CD4-positive, alpha-beta T cell treated with Interleukin-1 beta for 1 hour (primary cell): ENCODE measurements around the gene PRR16.
"Not testable (repeated sequence)": the region's sequence is repeated elsewhere in the genome, so short reads cannot be mapped to it uniquely, and the experiment has no call there.

Experiments
- DNase-seq, 2 donors: peaks; one replicate each; pipeline ENCODE4 v3.0.0-alpha.2; 2020 to 2022

The PRR16 gene

DNA sequence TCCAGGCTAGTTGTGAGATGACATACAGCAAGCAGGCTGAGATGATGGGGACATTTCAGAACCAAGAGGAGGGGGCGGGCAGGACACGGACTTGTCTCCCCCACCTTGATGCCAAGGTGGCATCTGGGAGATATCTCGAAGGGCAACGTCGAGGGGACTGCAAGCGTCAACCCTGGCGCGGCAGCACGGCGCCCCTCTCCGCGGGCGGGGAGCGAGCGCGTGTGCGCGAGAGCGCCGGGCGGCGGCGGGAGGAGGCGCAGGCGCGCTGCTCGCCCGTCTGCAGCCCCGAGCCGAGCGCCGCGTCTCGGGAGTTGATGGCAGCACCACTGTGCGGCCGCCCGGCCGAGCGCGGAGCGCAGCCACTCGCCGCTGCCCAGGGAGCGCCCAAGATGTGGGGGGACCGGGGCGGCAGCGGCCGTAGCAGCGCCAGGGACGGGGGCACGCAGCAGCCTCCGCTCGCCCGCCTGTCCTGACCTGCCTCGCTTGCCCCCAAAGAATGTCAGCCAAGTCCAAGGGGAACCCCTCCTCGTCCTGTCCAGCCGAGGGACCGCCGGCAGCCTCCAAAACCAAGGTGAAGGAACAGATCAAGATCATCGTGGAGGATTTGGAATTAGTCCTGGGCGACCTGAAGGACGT lies at the start of gene PRR16:
PRR16 (plus strand) TSS at position 310 of the 636 bp plus-strand sequence.
- DNase-seq: peak in 1 of 2 donors; percentile 28

DNA sequence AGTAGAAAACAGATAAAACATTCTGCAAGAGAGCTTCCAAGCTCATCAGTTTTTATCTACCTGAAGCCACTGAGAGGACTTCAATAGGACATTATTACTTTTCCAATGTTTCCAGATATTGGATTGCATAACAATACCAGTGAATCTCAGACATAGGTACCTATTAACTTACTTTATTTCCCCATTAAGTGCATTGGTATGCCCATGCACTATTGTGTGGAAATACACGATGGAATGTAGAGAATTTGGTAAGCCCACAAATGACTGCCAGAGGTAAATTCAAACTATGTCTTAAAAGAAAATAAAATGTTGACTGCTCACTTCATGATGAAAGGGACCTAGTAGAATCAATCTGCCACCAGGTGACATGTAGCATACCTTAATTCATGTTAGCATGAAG lies 48.1 kb upstream of the PRR16 start:
- DNase-seq: no peak

GRCh38 chr5:120419127-120419526 lies 45.0 kb upstream of the PRR16 start:
- DNase-seq: no peak

DNA sequence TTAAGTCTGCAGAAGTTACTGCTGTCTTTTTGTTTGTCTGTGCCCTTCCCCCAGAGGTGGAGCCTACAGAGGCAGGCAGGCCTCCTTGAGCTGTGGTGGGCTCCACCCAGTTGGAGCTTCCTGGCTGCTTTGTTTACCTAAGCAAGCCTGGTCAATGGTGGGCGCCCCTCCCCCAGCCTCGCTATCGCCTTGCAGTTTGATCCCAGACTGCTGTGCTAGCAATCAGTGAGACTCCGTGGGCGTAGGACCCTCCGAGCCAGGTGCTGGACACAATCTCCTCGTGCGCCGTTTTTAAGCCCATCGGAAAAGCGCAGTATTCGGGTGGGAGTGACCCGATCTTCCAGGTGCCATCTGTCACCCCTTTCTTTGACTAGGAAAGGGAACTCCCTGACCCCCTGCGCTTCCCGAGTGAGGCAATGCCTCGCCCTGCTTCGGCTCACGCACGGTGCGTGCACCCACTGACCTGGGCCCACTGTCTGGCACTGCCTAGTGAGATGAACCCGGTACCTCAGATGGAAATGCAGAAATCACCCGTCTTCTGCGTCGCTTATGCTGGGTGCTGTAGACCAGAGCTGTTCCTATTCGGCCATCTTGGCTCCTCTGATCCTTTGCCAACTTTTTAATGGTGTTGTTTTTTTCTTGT lies 37.3 kb upstream of the PRR16 start:
- not testable (repeated sequence) for DNase-seq

- no peak for DNase-seq
Observed at GRCh38 chr5:120430572-120430971, 33.5 kb upstream of the PRR16 start.

- no peak for DNase-seq
Observed at GRCh38 chr5:120432861-120433260, 31.2 kb upstream of the PRR16 start.

DNA sequence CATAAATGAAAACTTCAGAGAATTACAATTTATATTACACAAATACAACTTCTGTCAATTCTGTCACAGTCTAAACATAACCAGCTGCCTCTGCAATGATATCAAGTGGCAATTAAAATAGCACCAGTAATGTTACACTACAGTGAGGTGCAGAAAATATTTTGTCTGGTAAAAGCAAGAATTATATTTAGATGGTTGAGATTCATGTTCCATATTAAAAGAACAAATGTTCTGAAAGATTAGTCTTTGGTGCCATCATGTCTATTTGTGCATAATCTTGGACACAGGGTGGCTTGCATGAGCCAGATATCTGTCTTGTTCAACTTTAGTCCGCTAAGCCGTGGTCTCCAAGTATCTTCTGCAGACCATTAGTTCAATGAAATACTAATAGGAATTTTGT lies 29.0 kb upstream of the PRR16 start:
- DNase-seq: no peak

GRCh38 chr5:120436996-120437395 lies 27.1 kb upstream of the PRR16 start:
- no peak for DNase-seq

DNA sequence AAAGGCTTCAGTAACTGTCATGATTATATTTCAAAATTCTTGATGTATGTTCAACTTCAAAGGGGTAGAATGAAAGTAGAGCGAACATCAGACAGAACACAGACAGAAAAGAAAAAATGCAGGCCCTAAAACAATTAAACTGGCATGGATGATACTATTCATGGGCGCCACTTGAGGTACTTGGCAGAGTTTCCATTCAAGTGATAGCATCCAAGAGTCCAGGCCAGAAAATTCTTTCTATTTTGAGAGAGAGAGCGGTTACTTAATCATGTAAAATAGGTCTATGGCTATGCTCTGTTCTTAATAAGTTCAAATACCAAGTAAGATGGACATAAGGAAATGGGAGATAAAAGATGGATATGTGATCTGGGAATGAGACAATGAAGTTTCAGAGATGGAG lies 21.4 kb upstream of the PRR16 start:
- DNase-seq: no peak

DNA sequence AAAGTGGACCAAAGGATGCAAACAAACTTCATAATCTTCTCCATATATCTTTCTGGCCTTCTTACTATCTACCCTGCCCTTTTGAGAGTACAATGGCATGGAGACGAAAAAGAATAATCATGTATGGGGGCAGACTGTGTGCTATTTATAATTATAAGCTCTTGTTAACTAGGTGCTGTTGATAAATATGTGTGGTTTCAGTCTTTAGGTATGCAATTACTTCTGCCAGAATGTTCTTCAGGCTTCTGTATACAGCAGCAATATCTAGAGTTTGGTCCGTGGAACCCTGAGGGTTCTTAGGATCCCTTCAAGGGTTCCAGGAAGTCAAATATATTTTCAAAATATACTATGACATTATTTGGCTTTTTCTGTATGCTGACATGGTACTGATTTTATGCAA lies 20.5 kb upstream of the PRR16 start:
- no peak for DNase-seq

- no peak for DNase-seq
Observed at GRCh38 chr5:120446068-120446492, 18.0 kb upstream of the PRR16 start.

DNA sequence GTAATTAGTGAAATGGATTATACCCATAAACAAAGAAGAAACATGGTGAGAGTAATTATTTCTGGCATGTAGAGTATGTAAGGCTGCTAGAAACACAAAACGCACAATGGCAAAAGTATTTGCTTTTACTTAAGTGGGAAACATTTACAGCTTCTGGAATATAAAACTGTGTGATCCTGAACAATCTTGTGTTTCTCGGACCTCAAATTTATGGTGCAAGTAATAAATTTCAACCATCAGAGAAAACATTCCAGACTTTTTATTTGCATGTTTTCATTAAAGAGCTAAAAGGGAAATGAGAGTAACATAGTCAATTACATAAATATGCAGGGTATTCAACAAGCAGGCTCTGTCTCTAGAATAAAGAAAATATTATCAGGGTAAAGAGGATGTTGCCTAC lies 17.2 kb upstream of the PRR16 start:
- DNase-seq: no peak

DNA sequence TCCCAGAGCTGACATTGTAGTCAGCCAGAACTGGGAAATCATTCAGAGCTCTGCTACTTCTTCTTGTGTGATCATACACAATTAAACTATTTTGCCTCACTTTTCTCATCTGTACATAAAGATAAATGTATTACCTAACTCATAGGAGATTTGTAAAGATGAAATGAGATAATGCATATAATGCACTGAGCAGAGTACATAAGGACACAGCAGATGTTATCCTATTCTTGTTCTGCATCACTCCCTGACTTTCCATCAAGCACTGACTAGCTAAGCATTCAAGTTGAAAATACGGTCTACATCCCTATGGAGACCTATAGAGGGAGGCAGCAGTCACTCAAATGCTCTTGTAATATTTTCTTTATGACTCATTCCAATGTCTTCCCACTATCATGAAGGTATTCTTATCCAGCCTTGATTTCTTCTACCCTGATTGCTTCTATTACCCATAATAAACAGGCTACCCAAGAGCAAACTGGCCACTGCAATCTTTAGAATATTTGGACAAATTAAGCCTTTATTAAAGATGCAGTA lies 16.3 kb upstream of the PRR16 start:
- no peak for DNase-seq

DNA sequence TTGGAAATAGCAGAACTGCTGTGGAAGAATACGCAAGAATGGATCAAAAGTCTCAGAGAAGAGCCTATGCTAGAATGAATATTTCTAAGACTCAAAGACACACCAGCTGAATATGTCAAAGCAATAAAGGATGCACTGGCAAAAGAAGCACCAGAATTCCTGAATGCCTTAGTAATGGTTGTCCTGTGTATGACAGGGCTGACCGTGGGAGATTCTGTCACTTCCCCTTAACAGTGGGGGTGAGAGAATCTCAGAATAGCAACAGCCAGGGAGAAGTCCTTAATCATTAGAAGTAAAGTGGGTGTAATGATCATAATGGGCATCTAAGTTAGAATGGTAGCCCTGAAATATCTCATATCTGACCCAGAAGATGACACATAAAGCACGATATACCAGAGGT lies 14.6 kb upstream of the PRR16 start:
- DNase-seq: no peak

- no peak for DNase-seq
Observed at GRCh38 chr5:120450910-120451309, 13.2 kb upstream of the PRR16 start.

- no peak for DNase-seq
Observed at GRCh38 chr5:120451445-120451844, 12.7 kb upstream of the PRR16 start.

GRCh38 chr5:120452471-120452870 lies 11.6 kb upstream of the PRR16 start:
- DNase-seq: no peak

DNA sequence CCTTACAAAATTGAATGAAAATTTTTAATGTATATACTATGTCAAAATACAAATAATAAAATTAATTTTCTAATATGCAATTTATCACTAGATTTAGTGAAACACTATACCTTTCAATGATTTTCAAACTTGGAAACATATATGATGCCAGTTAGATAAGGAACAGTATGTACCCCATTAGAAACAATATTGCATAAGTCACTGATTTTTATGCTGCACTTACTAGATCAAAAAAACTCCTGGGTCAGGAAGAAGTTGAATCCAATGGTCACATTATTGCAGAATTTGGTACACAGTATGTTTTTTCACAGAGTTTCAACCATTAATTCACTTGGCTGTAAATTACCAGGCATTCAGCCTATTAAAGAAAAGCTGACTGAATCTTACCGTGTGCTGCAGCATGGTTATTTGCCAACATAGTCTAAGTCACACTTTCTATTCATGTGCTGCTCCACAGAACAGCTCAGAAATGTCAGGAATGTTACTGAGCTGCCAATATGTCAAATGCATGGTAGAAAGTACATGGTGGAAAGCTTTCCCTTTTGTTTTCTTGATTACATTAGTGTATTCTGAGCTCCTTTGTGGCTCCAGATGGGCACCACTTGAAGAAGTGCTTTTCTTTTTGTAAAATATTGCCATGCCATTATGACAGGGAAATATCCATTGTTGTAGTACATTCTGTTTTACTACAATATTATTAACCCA lies 9.9 kb upstream of the PRR16 start:
- no peak for DNase-seq

- no peak for DNase-seq
Observed at GRCh38 chr5:120456006-120456405, 8.1 kb upstream of the PRR16 start.

- DNase-seq: peak; percentile 37 to 66
Observed at GRCh38 chr5:120457839-120458507, 6.1 kb upstream of the PRR16 start.

DNA sequence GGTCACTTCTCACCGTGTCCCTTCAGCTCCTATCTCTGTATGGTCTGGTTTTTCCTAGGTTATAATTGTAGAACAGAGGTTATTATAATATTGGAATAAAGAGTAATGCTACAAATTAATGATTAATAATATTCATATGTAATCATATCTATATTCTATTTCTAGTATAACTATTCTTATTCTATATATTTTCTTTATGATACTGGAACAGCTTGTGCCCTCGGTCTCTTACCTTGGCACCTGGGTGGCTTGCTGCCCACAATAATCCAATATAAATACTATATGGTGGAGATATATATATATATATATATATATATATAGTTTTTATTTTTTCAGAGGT lies 5.6 kb upstream of the PRR16 start:
- not testable (repeated sequence) for DNase-seq

- no peak for DNase-seq
Observed at GRCh38 chr5:120461251-120461650, 2.8 kb upstream of the PRR16 start.

DNA sequence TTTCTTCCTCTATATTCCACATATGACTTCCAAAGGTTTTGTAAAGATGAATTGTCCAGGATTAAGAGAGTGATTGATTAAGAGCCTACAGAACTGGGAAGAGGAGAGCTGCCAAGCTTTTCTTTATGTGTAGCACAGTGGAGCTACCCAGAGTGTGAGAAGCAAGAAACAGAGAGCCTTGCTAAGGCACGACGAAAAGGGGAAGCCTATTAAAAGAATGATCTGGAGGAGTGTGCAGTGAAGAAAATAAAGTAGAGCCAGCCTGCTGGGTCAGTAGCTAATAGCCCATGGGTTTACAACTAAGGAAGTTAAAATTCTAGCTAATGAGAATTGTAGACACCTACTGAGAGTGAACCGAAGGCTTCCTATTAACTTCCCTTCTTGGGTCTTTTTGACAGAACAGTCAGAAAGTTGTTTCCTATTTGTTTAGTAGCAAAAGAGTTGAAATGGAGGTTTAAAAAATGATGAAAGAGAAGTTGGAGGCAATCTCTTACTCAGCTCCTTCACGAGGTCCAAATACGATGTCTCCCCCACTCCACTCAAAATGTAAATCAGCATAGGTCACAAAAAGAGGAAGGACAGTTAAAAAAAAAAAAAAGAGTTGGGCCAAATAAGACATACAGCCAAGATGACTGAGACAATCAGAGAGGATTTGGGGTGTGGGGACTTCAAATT lies 957 bp upstream of the PRR16 start:
- no peak for DNase-seq
